Measurements from ENCODE around the gene CYSLTR2.

GRCh38 chr13:48615049-48615448, 38.7 kb upstream of the CYSLTR2 start:
- TF ChIP-seq, protein P1, sequence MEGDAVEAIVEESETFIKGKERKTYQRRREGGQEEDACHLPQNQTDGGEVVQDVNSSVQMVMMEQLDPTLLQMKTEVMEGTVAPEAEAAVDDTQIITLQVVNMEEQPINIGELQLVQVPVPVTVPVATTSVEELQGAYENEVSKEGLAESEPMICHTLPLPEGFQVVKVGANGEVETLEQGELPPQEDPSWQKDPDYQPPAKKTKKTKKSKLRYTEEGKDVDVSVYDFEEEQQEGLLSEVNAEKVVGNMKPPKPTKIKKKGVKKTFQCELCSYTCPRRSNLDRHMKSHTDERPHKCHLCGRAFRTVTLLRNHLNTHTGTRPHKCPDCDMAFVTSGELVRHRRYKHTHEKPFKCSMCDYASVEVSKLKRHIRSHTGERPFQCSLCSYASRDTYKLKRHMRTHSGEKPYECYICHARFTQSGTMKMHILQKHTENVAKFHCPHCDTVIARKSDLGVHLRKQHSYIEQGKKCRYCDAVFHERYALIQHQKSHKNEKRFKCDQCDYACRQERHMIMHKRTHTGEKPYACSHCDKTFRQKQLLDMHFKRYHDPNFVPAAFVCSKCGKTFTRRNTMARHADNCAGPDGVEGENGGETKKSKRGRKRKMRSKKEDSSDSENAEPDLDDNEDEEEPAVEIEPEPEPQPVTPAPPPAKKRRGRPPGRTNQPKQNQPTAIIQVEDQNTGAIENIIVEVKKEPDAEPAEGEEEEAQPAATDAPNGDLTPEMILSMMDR (conservative IDR thresholded peaks at IDR 0.05 in 1 of 2, IDR thresholded peaks at IDR 0.05 in 1 of 2; ENCODE audit: low read depth in 1 of 2, low read length in 2 of 2), result no peak
- no peak for TF ChIP-seq EZH2 (IDR thresholded peaks at IDR 0.05; ENCODE audit: low read length, missing control alignments)

Data from fibroblast of lung (primary cell).